ENCODE data around the gene FXYD1. TPM values are rescaled to one million over a fixed set of nuclear protein-coding genes. Genes with fewer than 3 reads are reported as not detected.

FXYD1 gene
- total RNA-seq, 4 donors from 2014 or later, result 18.1 to 214 (median 105) TPM

GRCh38 chr19:35165200-35166058 lies 26.8 kb downstream of the FXYD1 start:
- Histone ChIP-seq H3K27me3 (no peaks in the 10 kb centered on the region), H3K9me3 (no peaks in the 10 kb centered on the region), H3K27ac (no peak overlapping the region), H3K4me1 (no peaks in the 10 kb centered on the region), H3K4me3 (no peak overlapping the region), H3K36me3 (no peaks in the 10 kb centered on the region)
- intact Hi-C loops (cut with DNase I; ENCODE audit: low total_unique reads), result no loop called here
- no peak for TF ChIP-seq CTCF (IDR thresholded peaks at IDR 0.05)
- DNase-seq, result no peak

- TF ChIP-seq CTCF (IDR thresholded peaks at IDR 0.05) (no peak), POLR2A (IDR thresholded peaks at IDR 0.05) (no peak)
- Histone ChIP-seq H3K4me3 (no peak overlapping the region), H3K9me3 (no peaks in the 10 kb centered on the region), H3K36me3 (no peaks in the 10 kb centered on the region), H3K4me1 (no peaks in the 10 kb centered on the region), H3K27ac (no peak overlapping the region), H3K27me3 (no peaks in the 10 kb centered on the region)
- no peak for DNase-seq
- intact Hi-C loops (cut with DNase I; ENCODE audit: low total_unique reads), result no loop called here
Observed at GRCh38 chr19:35166100-35167063, 27.8 kb downstream of the FXYD1 start.

GRCh38 chr19:35167251-35168119 lies 28.9 kb downstream of the FXYD1 start:
- Histone ChIP-seq H3K27me3 (no peaks in the 10 kb centered on the region), H3K4me1 (no peaks in the 10 kb centered on the region), H3K9me3 (no peaks in the 10 kb centered on the region), H3K4me3 (no peak overlapping the region), H3K27ac (no peak overlapping the region), H3K36me3 (no peaks in the 10 kb centered on the region)
- no peak for DNase-seq
- intact Hi-C loops (cut with DNase I; ENCODE audit: low total_unique reads), result no loop called here
- TF ChIP-seq CTCF (IDR thresholded peaks at IDR 0.05) (no peak), POLR2A (IDR thresholded peaks at IDR 0.05) (no peak)

GRCh38 chr19:35168196-35168595 lies 29.6 kb downstream of the FXYD1 start:
- H3K27me3 ChIP-seq, result no peaks in the 10 kb centered on the region
- no peaks in the 10 kb centered on the region for H3K36me3 ChIP-seq
- no peak overlapping the region for H3K27ac ChIP-seq
- intact Hi-C loops (cut with DNase I; ENCODE audit: low total_unique reads), result no loop called here
- TF ChIP-seq CTCF (IDR thresholded peaks at IDR 0.05), result no peak
- H3K9me3 ChIP-seq, result no peaks in the 10 kb centered on the region
- H3K4me3 ChIP-seq, result no peak overlapping the region
- DNase-seq, result no peak
- H3K4me1 ChIP-seq, result no peaks in the 10 kb centered on the region

Data from uterus (tissue), 4 donors.